ENCODE data around the gene ZP2.
"Not testable (repeated sequence)": the region's sequence is repeated elsewhere in the genome, so short reads cannot be mapped to it uniquely, and the experiment has no call there.

The ZP2 gene

GRCh38 chr16:21217121-21217520, 5.7 kb upstream of the ZP2 start:
- DNase-seq (ENCODE audit: low read depth in 2 of 2), result no peak

GRCh38 chr16:21214086-21214485, 2.7 kb upstream of the ZP2 start:
- no peak for DNase-seq (ENCODE audit: low read depth in 2 of 2)

- no peak for DNase-seq (ENCODE audit: low read depth in 2 of 2)
Observed at GRCh38 chr16:21208446-21209230, 2.7 kb downstream of the ZP2 start.

- no peak for DNase-seq (ENCODE audit: low read depth in 2 of 2)
Observed at GRCh38 chr16:21206550-21206949, 4.8 kb downstream of the ZP2 start.

GRCh38 chr16:21205303-21205702, 6.1 kb downstream of the ZP2 start:
- no peak for DNase-seq (ENCODE audit: low read depth in 2 of 2)

GRCh38 chr16:21203155-21203797, 8.1 kb downstream of the ZP2 start:
- DNase-seq (ENCODE audit: low read depth in 2 of 2), result no peak

GRCh38 chr16:21199607-21200218, 11.7 kb downstream of the ZP2 start:
- no peak for DNase-seq (ENCODE audit: low read depth in 2 of 2)

- DNase-seq (ENCODE audit: low read depth in 2 of 2), result no peak
Observed at GRCh38 chr16:21197621-21198020, 13.8 kb downstream of the ZP2 start.

- no peak for DNase-seq (ENCODE audit: low read depth in 2 of 2)
Observed at GRCh38 chr16:21197112-21197511, 14.3 kb downstream of the ZP2 start.

- DNase-seq (ENCODE audit: low read depth in 2 of 2), result not testable (repeated sequence)
Observed at GRCh38 chr16:21195330-21195729, 16.0 kb downstream of the ZP2 start.

- DNase-seq (ENCODE audit: low read depth in 2 of 2), result no peak
Observed at GRCh38 chr16:21194771-21195301, 16.5 kb downstream of the ZP2 start.

GRCh38 chr16:21192991-21193390, 18.4 kb downstream of the ZP2 start:
- DNase-seq (ENCODE audit: low read depth in 2 of 2), result no peak

GRCh38 chr16:21190599-21190998, 20.8 kb downstream of the ZP2 start:
- DNase-seq (ENCODE audit: low read depth in 2 of 2), result no peak

- DNase-seq (ENCODE audit: low read depth in 2 of 2), result no peak
Observed at GRCh38 chr16:21190013-21190412, 21.4 kb downstream of the ZP2 start.

GRCh38 chr16:21189311-21189710, 22.1 kb downstream of the ZP2 start:
- DNase-seq (ENCODE audit: low read depth in 2 of 2), result no peak

GRCh38 chr16:21186326-21186691, 25.1 kb downstream of the ZP2 start:
- no peak for DNase-seq (ENCODE audit: low read depth in 2 of 2)

GRCh38 chr16:21185659-21186325, 25.6 kb downstream of the ZP2 start:
- DNase-seq (ENCODE audit: low read depth in 2 of 2), result no peak

GRCh38 chr16:21184834-21185233, 26.5 kb downstream of the ZP2 start:
- peak in 1 of 2 donors; percentile 11 for DNase-seq (ENCODE audit: low read depth in 2 of 2)

GRCh38 chr16:21183995-21184394, 27.4 kb downstream of the ZP2 start:
- no peak for DNase-seq (ENCODE audit: low read depth in 2 of 2)

GRCh38 chr16:21179983-21180365, 31.4 kb downstream of the ZP2 start:
- DNase-seq (ENCODE audit: low read depth in 2 of 2), result no peak

GRCh38 chr16:21179126-21179982, 32.0 kb downstream of the ZP2 start:
- no peak for DNase-seq (ENCODE audit: low read depth in 2 of 2)

All from stimulated activated CD4-positive, alpha-beta T cell treated with anti-CD3 and anti-CD28 coated beads, Interleukin-4, amount 100 ng/mL, for 48 hours (primary cell).